BJ (cell line): ENCODE results near the gene KLF5. TPM values are rescaled to one million over a fixed set of nuclear protein-coding genes. Genes with fewer than 3 reads are reported as not detected.

Experiments
- CTCF ChIA-PET: fragments of 350-600 bp; formaldehyde crosslinking; extraction: SDS; loops from one replicate; lab custom pipeline; 2021; ENCODE audit warnings: antibody characterized with exemption, inconsistent platforms; lab: Yijun Ruan, JAX
- POLR2A ChIA-PET: fragments of 300-600 bp; sonication (Branson Sonifier 250); formaldehyde crosslinking; extraction: SDS; loops from one replicate; lab custom pipeline; 2021; ENCODE audit warnings: antibody characterized with exemption; lab: Charles Lee
- DNase-seq: peaks from one replicate; pipeline ENCODE4 v3.0.0-alpha.2; 2011; ENCODE audit warnings: low read depth
- H3K27me3 ChIP-seq: 2 replicates; pipeline ENCODE4 v1.6.0; 2011; ENCODE audit warnings: low read length; ENCODE audit not compliant: control insufficient read depth, insufficient read depth
- H3K36me3 ChIP-seq: 2 replicates; pipeline ENCODE4 v1.5.1; 2011; ENCODE audit warnings: low read length; ENCODE audit not compliant: control insufficient read depth, insufficient read depth
- H3K4me3 ChIP-seq: 2 replicates; pipeline ENCODE4 v1.5.1; 2011; ENCODE audit warnings: low read depth, mild to moderate bottlenecking, control low read depth, low read length
- CTCF ChIP-seq: IDR thresholded peaks from 2 replicates; pipeline ENCODE4 v1.5.1; 2011; ENCODE audit warnings: low read depth, mild to moderate bottlenecking, control low read depth, inconsistent platforms, low read length, moderate library complexity; ENCODE audit not compliant: insufficient read depth
- polyA plus RNA-seq: library from polyadenylated mRNA; depleted of rRNA; stranded (reverse); fragments of >200 nt; gene quantifications from 2 replicates; pipeline ENCODE4 v1.2.3, GENCODE V29; 2011

The KLF5 gene
- polyA plus RNA-seq, 1 experiment: 26.7 TPM

- ChIA-PET CTCF (no interaction called here), POLR2A (no interaction called here)
- no peaks in the 10 kb centered on the region for H3K27me3 ChIP-seq
Observed at GRCh38 chr13:73082471-73082870, 23.7 kb downstream of the KLF5 start.

GRCh38 chr13:73082895-73083294 lies 24.1 kb downstream of the KLF5 start:
- no peaks in the 10 kb centered on the region for H3K36me3 ChIP-seq
- no peaks in the 10 kb centered on the region for H3K27me3 ChIP-seq
- H3K4me3 ChIP-seq: no peak overlapping the region
- no peak for DNase-seq
- POLR2A ChIA-PET: no interaction called here
- CTCF ChIA-PET: no interaction called here
- TF ChIP-seq CTCF: no peak

More at GRCh38 chr13:73082471-73082870, 23.7 kb downstream of the KLF5 start:
- Histone ChIP-seq H3K36me3 (no peaks in the 10 kb centered on the region), H3K4me3 (no peak overlapping the region)
- TF ChIP-seq CTCF: no peak
- no peak for DNase-seq

- H3K36me3 ChIP-seq: no peaks in the 10 kb centered on the region
- CTCF ChIA-PET: no interaction called here
- H3K4me3 ChIP-seq: no peak overlapping the region
- no peaks in the 10 kb centered on the region for H3K27me3 ChIP-seq
- POLR2A ChIA-PET: no interaction called here
- DNase-seq: no peak
- TF ChIP-seq CTCF: no peak
Observed at GRCh38 chr13:73088332-73088935, 29.6 kb downstream of the KLF5 start.

GRCh38 chr13:73089213-73089612 lies 30.4 kb downstream of the KLF5 start:
- ChIA-PET POLR2A (no interaction called here), CTCF (no interaction called here)
- H3K27me3 ChIP-seq: no peaks in the 10 kb centered on the region
- H3K36me3 ChIP-seq: no peaks in the 10 kb centered on the region
- no peak overlapping the region for H3K4me3 ChIP-seq
- DNase-seq: no peak
- TF ChIP-seq CTCF: no peak

- Histone ChIP-seq H3K27me3 (no peaks in the 10 kb centered on the region), H3K36me3 (no peaks in the 10 kb centered on the region), H3K4me3 (no peak overlapping the region)
- TF ChIP-seq CTCF: no peak
- ChIA-PET CTCF (no interaction called here), POLR2A (no interaction called here)
- DNase-seq: peak; percentile 46
Observed at GRCh38 chr13:73090116-73090822, 31.5 kb downstream of the KLF5 start.
